Frontal cortex (tissue), 4 donors: Measurements from ENCODE around the gene CPXM1. TPM values are rescaled to one million over a fixed set of nuclear protein-coding genes. Genes with fewer than 3 reads are reported as not detected.
"Not testable (repeated sequence)": the region's sequence is repeated elsewhere in the genome, so short reads cannot be mapped to it uniquely, and the experiment has no call there.

Experiments used
- DNase-seq, 2 donors: peaks; one replicate each; pipeline ENCODE4 v3.0.0; 2012; ENCODE audit warnings: low spot score in 2 of 2
- FAIRE-seq: peaks from 2 replicates; lab custom pipeline; 2012; peaks lifted over from hg19 to GRCh38; lab: Jason Lieb, UNC
- total RNA-seq: library from RNA; depleted of rRNA; stranded (reverse); fragments of >200 nt; gene quantifications from one replicate; pipeline ENCODE4 v1.2.3, GENCODE V29; 2014
- donor health status: control.
- donor health status: control.
- donor health status: control.

Gene CPXM1
- total RNA-seq, 1 donor from 2014 or later: 7.3 TPM

GRCh38 chr20:2775139-2775538 is 25.3 kb downstream of the CPXM1 start:
- FAIRE-seq (no peak), DNase-seq (no peak)

- DNase-seq: no peak
- no peak for FAIRE-seq
These were observed 26.6 kb downstream of the CPXM1 start for GRCh38 chr20:2773812-2774211.

GRCh38 chr20:2771631-2772080 is 28.8 kb downstream of the CPXM1 start:
- no peak for FAIRE-seq
- no peak for DNase-seq

- FAIRE-seq, DNase-seq: not testable (repeated sequence)
These were observed 30.3 kb downstream of the CPXM1 start for GRCh38 chr20:2770091-2770490.

GRCh38 chr20:2768632-2769015 is 31.8 kb downstream of the CPXM1 start:
- DNase-seq (no peak), FAIRE-seq (no peak)

DNA sequence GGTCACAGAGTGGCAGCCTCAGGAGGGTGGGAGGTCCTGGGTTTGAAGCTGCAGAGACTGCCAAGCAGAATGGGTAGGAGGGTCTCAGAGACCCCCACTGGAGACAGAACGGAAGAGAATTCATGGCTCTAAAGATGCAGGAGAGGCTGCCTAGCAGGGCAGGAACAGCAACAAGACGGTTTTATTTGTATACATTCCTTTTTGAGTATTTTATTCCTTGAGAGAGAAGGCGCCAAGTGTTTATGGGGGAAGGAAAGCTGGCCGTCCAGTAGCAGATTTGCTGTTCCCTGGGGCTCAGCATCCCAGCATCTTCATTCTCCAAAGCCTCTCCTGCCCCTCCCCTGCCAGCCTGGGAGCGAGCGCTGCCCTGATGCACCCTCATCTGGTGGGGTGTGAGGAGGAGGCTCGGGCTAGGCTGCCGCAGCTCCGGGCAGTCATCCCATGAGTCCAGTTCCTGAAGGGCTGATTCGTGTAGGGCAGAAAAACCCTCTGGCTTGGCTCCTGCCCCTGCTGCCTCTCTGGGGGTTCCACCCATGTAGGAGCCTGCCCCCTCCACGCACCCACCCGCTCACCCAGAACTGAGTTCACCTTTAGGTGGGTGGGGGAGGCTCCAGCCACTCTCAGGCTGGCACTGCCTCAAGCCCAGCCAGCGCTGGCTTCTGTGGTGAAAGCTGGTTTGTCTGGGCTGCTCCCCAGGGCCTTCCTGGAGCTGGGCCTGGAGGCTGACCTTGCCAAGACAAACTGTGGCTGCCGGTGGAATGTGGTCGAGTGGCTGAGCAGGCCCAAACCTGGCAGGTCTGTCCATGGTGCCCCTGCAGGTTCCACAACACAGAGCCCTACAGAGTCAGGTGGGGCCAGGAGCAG is 32.4 kb downstream of the CPXM1 start:
- FAIRE-seq: no peak
- DNase-seq: no peak

- no peak for FAIRE-seq
These were observed 37.2 kb downstream of the CPXM1 start for GRCh38 chr20:2763186-2763585.

GRCh38 chr20:2762578-2763131 is 37.8 kb downstream of the CPXM1 start:
- DNase-seq: no peak
- no peak for FAIRE-seq

More at GRCh38 chr20:2763186-2763585, 37.2 kb downstream of the CPXM1 start:
- no peak for DNase-seq

DNA sequence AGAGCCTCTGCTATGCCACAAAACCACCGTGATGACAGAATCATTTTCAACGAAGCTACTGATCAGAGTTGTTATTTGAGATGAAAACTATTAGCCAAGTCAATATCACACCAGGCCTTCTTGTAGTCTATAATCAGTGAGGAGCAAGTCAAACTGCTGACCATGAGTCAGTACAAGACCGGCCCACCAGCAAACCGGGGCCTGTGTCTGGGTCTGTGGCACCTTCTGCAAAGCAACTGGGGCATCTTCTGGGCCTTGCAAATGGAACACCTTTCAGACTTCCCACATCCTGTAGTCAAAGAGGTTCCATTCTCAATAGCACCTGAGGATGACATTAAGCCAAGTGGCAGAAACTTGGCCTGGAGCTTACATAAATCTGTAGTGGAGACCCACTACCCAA is 38.5 kb downstream of the CPXM1 start:
- DNase-seq (no peak), FAIRE-seq (no peak)

DNA sequence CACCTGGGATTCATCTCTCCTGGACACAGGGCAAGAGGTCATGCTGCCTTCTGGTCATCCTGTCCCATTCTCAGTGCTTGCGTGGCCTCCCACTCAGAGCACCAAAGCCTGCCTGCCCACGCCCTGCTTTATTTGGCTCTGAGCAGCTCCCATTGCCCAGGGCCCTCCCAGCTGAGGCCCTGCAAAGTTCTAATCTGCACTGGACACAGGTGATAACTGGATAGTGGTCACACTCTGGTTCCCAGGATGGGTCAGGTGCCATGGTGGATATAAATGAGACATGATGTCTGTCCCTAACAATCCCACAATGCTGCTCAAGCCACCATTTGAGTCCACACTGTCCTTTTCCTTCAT is 39.5 kb downstream of the CPXM1 start:
- no peak for DNase-seq

DNA sequence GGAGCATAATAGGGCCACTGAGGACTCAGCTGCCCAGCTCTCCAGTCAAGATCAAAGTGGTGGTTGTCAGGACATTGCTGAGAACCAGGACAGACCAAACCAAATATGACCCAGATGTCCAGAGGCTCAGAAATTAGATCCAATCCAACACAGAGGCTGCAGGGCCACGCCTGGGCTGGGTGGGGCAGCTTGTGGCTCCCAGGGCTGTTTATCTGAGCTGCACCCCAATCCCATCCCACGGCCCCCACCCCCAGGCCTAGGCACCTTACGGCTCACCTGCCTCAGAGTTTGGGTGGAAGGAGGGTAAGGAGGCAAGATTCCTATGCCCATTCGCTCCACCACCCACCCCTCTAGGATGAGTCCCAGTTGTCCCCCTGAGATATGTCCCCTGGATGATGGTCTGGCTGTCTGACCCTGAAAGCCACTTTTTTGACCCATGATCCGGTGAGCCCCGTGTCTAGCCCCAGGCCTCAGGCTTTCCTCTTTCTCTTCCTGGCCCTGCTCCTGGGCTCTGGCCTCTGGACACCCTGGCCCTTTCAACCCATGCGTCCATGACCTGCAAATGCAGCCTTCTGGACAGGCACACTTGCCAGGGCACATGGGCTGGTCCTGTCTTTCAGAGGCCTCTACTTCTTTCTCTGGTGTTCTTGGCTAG is 40.0 kb downstream of the CPXM1 start:
- DNase-seq: no peak
- FAIRE-seq: no peak

More for the DNA sequence above, 39.5 kb downstream of the CPXM1 start:
- FAIRE-seq: no peak

DNA sequence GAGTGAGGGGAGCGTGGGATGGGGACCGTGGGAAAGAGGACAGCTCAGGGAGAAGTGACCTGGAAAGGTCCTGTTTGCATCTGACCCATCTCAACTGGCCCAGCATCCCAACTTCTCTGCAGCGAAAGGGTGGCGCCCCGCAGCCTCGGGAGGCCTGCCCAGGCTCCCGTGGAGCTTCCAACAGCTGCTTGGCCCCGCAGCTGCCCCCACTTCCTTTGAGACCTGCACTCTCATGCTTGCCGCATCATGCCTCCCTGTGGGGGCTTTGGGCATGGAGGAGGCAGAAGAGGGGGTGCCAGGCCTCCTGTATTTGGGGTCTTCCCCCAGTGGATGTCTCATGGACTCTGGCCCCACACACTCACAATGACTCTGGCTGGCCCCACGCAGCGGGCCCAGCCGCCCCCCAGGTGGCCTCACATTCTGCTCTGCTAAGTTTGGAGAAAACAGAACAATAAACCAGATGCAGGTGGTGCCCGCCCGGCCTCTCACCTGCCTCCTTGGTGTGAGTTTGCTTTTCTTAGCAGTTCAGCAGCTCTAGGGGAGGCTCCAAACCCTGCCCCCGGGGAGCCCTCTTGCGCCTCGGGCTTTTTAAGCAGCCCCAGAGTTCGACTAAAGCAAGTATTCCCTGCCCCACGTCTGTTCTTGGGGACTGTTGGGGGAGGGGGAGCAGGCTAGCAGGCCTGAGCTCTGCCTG is 40.7 kb downstream of the CPXM1 start:
- FAIRE-seq: no peak
- DNase-seq: no peak

GRCh38 chr20:2759143-2759542 is 41.3 kb downstream of the CPXM1 start:
- FAIRE-seq (no peak), DNase-seq (no peak)

- no peak for DNase-seq
- no peak for FAIRE-seq
These were observed 42.5 kb downstream of the CPXM1 start for GRCh38 chr20:2757969-2758368.

DNA sequence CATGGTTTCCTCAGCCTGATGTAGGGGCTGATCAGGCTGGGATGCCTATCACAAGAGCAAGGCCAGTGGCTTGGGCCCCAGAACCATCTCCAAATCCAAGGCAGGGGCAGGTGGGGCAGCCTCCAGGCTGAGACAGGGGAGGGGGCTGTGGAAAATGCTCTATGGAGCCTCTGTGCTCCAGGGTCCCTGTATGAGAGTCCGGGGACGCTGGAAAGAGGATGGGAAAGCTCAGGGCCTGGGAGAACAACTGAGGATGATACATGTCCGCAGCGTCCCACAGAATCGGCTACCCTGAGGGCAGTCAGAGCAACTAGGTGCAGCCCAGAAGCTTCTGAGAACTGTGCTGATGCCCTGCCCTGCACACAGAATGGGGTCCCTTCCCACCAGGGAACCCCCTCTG is 43.4 kb downstream of the CPXM1 start:
- FAIRE-seq: no peak
- no peak for DNase-seq

- DNase-seq (no peak), FAIRE-seq (no peak)
These were observed 44.3 kb downstream of the CPXM1 start for GRCh38 chr20:2756056-2756611.

GRCh38 chr20:2755451-2756055 is 44.9 kb downstream of the CPXM1 start:
- no peak for FAIRE-seq
- DNase-seq: no peak

GRCh38 chr20:2754424-2754823 is 46.0 kb downstream of the CPXM1 start:
- FAIRE-seq: no peak
- no peak for DNase-seq

- FAIRE-seq: no peak
- no peak for DNase-seq
These were observed 46.9 kb downstream of the CPXM1 start for GRCh38 chr20:2753461-2754040.
